GM12891 (cell line): ENCODE measurements around the gene CCNI2.

ENCODE experiments used
- POLR2A ChIP-seq: IDR thresholded peaks from 2 replicates; pipeline ENCODE4 v1.6.1; 2011; ENCODE audit warnings: low read depth, low read length, control low read depth
- POLR2AphosphoS5 ChIP-seq: IDR thresholded peaks from 2 replicates; pipeline ENCODE4 v1.6.1; 2011; ENCODE audit warnings: low read depth, low read length, control low read depth
- TAF1 ChIP-seq: IDR thresholded peaks from 2 replicates; pipeline ENCODE4 v1.6.1; 2011; ENCODE audit warnings: low read depth, low read length, control low read depth

DNA sequence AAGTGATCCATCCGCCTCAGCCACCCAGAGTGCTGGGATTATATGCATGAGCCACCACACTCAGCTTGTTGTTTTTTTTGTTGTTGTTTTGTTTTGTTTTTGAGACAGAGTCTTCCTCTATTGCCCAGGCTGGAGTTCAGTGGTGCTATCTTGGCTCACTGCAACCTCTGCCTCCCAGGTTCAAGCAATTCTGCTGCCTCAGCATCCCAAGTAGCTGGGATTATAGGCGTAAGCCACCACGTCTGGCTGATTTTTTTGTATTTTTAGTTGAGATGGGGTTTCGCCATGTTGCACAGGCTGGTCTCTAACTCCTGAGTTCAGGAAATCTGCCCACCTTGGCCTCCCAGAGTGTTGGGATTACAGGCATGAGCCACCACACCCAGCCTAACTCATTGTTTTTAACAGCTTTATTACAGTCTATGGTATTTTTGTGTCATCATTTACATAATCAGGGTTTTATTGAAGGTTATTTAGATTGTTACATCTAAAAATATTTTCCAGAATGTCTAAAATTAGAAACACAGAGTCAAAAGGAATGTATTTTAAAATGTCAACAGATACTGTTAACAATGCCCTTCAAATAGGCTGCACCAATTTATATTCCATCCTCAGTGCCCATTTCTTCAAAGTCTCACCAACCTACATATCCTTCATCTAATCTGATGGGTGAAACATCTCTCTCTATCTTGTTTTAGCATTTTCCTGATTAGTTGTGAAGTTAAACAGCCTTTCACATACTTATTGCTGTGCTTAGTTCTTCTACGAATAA lies 28.5 kb upstream of the CCNI2 start:
- TF ChIP-seq TAF1: no peak
- no peak for TF ChIP-seq POLR2A
- no peak for TF ChIP-seq POLR2AphosphoS5
